HEK293T (cell line): ENCODE data around the gene MICU2.

ENCODE experiments used
- CTBP1 ChIP-seq: fragments of 450-650 bp; IDR thresholded peaks from 2 replicates; pipeline ENCODE4 v1.6.1; 2016; ENCODE audit warnings: borderline replicate concordance
- FOXA1 ChIP-seq: fragments of 450-650 bp; IDR thresholded peaks from 2 replicates; pipeline ENCODE4 v1.6.1; 2016; ENCODE audit warnings: mild to moderate bottlenecking
- FOXM1 ChIP-seq: fragments of 450-650 bp; IDR thresholded peaks from 2 replicates; pipeline ENCODE4 v1.6.1; 2017; ENCODE audit warnings: mild to moderate bottlenecking, borderline replicate concordance
- SUZ12 ChIP-seq: fragments of 450-650 bp; IDR thresholded peaks from 2 replicates; pipeline ENCODE4 v1.6.1; 2016; ENCODE audit warnings: mild to moderate bottlenecking
- TARDBP ChIP-seq: fragments of 450-650 bp; IDR thresholded peaks from 2 replicates; pipeline ENCODE4 v1.6.1; 2016
- ZNF384 ChIP-seq: fragments of 450-650 bp; IDR thresholded peaks from 2 replicates; pipeline ENCODE4 v1.6.1; 2016
- TF ChIP-seq, protein P1 (sequence below): fragments of 450-650 bp; IDR thresholded peaks from 2 replicates; pipeline ENCODE4 v1.6.1; 2016

DNA sequence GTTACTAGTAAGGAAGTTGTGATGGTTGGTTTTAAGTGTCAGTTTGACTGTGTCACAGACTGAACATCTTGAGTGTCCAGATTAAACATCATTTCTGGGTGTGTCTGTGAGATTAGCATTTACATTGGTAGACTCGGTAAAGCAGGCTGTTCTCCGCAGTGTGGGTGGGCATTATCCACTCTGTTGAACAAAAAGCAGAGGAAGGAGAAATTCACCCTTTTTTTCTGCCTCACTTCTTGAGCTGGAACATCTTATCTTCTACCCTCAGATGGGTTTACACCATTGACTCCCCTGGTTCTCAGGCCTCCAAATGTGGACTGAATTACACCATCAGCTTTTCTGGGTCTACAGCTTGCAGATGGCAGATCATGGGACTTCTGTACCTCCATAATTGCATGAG, 81.1 kb downstream of the MICU2 start:
- TF ChIP-seq TARDBP (no peak), FOXM1 (no peak), FOXA1 (no peak), CTBP1 (no peak), ZNF384 (no peak), SUZ12 (no peak)
- TF ChIP-seq, protein P1, sequence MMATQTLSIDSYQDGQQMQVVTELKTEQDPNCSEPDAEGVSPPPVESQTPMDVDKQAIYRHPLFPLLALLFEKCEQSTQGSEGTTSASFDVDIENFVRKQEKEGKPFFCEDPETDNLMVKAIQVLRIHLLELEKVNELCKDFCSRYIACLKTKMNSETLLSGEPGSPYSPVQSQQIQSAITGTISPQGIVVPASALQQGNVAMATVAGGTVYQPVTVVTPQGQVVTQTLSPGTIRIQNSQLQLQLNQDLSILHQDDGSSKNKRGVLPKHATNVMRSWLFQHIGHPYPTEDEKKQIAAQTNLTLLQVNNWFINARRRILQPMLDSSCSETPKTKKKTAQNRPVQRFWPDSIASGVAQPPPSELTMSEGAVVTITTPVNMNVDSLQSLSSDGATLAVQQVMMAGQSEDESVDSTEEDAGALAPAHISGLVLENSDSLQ: no peak
